GM18517 (cell line): Measurements from ENCODE around the gene CTNND2.

Source experiments
- ATAC-seq: cut with Tn5 transposase; IDR thresholded peaks from one replicate; pipeline ENCODE4 v1.9.1; 2021; ENCODE audit warnings: mild to moderate bottlenecking, moderate library complexity; ENCODE audit not compliant: unreplicated experiment

Gene CTNND2

GRCh38 chr5:11212706-11213105 lies 691.5 kb downstream of the CTNND2 start:
- no peak for ATAC-seq

DNA sequence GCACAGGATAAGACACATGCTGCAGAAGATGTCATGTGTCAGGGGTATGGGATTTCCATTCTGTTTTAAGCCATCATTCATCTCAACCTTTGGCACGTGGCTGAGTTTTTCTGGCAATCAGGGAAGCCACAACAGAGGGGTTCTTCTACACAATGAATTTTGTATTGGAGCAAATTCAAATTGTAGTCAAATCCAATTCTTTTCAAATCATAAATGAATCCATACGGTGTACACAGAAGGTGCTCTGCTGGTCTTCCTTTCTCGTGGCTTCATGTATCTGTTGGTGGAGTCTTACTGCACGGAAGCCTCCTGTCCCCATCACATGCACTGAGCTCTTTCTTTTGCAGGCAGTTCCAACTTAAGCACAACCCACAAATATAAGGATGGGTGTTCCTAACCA lies 706.5 kb downstream of the CTNND2 start:
- no peak for ATAC-seq

DNA sequence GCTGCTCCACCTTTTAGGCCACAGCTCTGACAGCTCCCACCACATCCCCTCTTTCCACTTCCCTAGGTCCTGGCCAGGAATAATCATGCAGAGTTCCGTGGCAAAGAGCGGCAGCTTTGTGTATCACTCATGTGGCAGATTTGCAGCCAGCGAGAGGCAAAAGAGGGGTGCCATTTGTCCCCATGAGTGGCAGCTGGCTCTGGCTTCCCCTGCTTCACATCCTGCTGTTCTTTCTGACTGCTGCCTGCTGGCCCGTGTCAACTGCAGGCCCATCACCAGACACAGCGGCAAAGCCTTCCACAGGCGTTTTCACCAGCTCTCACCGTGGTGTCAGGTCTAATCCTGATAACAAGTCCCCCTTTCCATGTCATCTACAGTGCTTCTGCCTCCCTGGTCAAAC lies 712.6 kb downstream of the CTNND2 start:
- ATAC-seq: no peak

DNA sequence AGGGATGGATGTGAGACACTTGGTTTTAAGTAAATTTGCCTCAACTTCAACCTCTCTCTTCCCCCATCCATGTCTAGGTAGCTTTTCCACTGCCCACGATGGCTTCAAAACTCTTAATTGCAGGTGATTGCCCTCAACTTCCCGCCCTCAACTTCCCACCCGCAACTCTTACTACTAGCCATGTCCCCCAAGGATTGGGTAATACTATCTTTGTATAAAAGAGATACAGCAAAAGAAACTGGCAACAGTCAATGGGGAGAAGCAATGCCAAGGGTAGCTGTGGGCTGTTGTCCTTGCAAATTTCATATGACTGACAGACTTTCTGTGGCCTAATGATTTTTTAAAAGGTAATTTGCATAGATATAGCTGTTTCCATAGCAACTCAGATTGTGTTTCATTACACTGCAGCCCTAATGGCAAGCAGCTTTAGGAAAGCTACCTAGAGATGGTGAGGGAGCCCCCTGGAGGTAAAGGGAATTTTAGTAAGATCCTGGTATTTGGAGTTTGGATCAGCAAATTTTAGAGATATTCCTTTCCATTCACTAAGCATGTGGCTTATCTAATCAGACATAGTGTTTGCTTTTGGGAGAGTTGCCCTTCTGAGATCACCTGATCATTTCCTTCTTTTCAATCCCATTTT lies 721.7 kb downstream of the CTNND2 start:
- ATAC-seq: peak; percentile 48

- no peak for ATAC-seq
These were observed 722.3 kb downstream of the CTNND2 start for GRCh38 chr5:11181940-11182339.

- no peak for ATAC-seq
These were observed 723.4 kb downstream of the CTNND2 start for GRCh38 chr5:11180890-11181289.

GRCh38 chr5:11177999-11178711 lies 726.1 kb downstream of the CTNND2 start:
- ATAC-seq: no peak

- no peak for ATAC-seq
These were observed 729.7 kb downstream of the CTNND2 start for GRCh38 chr5:11174591-11174990.

GRCh38 chr5:11172484-11172883 lies 731.8 kb downstream of the CTNND2 start:
- ATAC-seq: no peak

GRCh38 chr5:11171236-11171635 lies 733.0 kb downstream of the CTNND2 start:
- ATAC-seq: no peak

GRCh38 chr5:11166923-11167322 lies 737.3 kb downstream of the CTNND2 start:
- ATAC-seq: no peak

DNA sequence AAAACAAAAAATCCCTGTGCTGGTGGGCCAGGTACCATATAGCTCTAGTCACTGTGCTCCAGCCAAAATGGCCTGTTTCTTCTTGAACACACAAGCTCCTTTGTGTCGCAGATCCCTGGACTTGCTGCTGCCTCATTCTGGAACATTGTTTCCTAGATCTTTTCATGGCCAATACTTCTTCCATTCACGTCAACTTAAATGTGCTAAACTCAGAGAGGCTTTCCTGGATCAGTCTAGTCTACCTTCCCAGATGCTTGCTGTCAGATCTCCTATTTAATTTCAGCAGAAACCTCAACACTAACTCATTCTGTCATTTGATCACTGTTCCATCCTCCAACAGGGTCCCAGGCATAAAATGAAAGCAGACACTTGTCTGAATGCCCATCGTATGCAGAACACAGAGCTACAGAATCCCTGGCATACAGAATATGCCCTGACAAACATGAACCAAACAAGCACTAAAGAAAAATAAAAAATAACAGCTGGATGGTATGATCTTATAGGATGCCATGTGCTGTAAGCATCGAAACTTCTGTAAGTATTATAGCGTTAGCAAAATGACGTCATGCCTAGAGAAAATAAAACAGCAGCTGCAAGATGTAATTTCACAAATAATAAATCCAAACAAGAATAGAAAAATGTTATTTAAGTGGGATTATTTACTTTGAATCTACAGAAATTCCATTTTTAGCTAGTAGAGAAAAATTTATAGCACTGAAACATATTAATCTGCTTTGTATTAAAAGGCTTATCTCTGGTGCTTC lies 739.5 kb downstream of the CTNND2 start:
- no peak for ATAC-seq

DNA sequence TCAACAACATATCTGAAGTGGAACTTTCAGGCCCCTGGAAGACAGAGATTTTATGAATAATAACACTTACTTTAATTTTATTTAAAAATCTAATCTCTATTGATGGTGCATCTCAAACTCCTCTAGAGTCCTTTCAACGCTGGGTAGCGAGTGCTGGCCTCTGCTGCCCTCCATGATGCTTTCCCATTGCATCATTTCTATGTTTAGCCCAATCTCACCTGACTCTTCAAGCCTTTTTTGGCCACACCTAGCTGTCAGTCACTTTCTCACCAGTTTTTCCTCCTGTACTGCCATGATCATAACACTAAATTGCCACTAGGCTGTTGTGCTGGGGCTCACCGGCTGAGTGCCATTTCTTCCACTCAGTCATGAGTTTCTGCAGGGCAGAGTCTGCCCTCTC lies 747.1 kb downstream of the CTNND2 start:
- no peak for ATAC-seq

GRCh38 chr5:11153670-11154382 lies 750.4 kb downstream of the CTNND2 start:
- ATAC-seq: no peak

GRCh38 chr5:11152368-11152767 lies 751.9 kb downstream of the CTNND2 start:
- ATAC-seq: no peak

- ATAC-seq: no peak
These were observed 753.3 kb downstream of the CTNND2 start for GRCh38 chr5:11150976-11151375.

GRCh38 chr5:11148810-11149539 lies 755.3 kb downstream of the CTNND2 start:
- no peak for ATAC-seq

- ATAC-seq: no peak
These were observed 758.1 kb downstream of the CTNND2 start for GRCh38 chr5:11146171-11146570.

- no peak for ATAC-seq
These were observed 760.6 kb downstream of the CTNND2 start for GRCh38 chr5:11143456-11144267.
